Heart left ventricle (tissue), 13 donors: ENCODE measurements around the gene CHAF1B.

ENCODE experiments used
- POLR2A ChIP-seq, 2 donors: fragments of 450-650 bp; IDR thresholded peaks; one replicate each; pipeline ENCODE4 v1.6.1; 2017; ENCODE audit warnings: antibody characterized with exemption in 2 of 2, mild to moderate bottlenecking in 2 of 2, moderate library complexity in 2 of 2
- TF ChIP-seq, protein P1 (sequence below), 12 donors: fragments of 200-600 bp; sonication (generic) in 4 of 12; IDR thresholded peaks; one replicate each; pipeline versions ENCODE4 v1.5.0 to v1.8.0; 2018 to 2022; ENCODE audit warnings: antibody characterized with exemption in 12 of 12, mild to moderate bottlenecking in 5 of 12
- donor health status: ischemic (EF 13 %, LVEDD 7.1; RV severe dilation, severe dysfunction).
- donor health status: DM: no; HTN: yes; CAD: no.
- donor health status: DM: no; HTN: no; CAD: no.
- donor health status: ischemic (EF 25% LVEDD 6.9; RV normal size, moderate dysfunction).
- donor health status: ischemic (EF 25% LVEDD 5.7; RV mildly dilated, moderate dysfunction).
- donor health status: ischemic (EF 35%, LVEDD 5.7; RV mildly dilated, moderate dysfunction).
- donor health status: nonischemic (EF 11% LVEDD 7.7; RV severe dilation, severe dysfunction).
- donor health status: DM: yes; HTN: yes; CAD: no.
- donor health status: PGD.
- donor health status: ischemic (EF 29% LVEDD 5.4; RV normal size, mild dysfunction).
- donor health status: nonischemic (EF 23%, LVEDD 6.1; RV moderate dilation, normal function).

DNA sequence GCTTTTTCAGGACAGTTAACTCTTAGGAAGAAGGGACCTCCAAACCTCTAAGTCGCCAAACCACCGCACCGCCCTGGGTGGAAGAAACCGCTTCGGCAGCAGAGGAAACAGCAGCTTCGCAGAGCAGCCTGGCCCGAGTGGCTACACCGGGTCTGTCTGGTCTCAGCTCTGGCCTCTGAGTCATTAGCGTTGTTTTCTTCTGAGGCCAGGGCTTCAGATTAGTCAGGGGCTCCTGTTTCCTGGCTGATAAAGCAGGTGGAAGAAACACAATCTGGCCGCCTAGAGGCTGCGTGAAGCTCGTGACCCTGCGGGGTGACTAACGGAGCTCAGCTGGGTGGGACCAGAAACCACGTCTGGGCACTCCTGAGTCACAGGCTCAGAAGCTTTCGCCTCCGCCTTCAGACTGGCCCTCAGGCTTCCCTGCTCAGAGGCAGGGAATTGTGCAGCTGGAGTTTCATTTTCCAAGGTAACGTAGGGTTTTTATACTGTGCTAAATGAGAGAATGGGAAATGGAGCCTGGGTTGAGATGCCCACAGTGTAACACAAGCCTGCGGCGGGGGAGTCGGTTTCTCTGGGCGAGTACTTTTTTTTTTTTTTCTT, 44.9 kb downstream of the CHAF1B start:
- TF ChIP-seq, protein P1, sequence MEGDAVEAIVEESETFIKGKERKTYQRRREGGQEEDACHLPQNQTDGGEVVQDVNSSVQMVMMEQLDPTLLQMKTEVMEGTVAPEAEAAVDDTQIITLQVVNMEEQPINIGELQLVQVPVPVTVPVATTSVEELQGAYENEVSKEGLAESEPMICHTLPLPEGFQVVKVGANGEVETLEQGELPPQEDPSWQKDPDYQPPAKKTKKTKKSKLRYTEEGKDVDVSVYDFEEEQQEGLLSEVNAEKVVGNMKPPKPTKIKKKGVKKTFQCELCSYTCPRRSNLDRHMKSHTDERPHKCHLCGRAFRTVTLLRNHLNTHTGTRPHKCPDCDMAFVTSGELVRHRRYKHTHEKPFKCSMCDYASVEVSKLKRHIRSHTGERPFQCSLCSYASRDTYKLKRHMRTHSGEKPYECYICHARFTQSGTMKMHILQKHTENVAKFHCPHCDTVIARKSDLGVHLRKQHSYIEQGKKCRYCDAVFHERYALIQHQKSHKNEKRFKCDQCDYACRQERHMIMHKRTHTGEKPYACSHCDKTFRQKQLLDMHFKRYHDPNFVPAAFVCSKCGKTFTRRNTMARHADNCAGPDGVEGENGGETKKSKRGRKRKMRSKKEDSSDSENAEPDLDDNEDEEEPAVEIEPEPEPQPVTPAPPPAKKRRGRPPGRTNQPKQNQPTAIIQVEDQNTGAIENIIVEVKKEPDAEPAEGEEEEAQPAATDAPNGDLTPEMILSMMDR (IDR thresholded peaks at IDR 0.05) = peak in 3 of 12 donors; percentile 3 to 10 (median 8)
- TF ChIP-seq POLR2A (IDR thresholded peaks at IDR 0.05) = peak in 1 of 2 donors; percentile 71
